ENCODE measurements around the gene DUSP22.

DUSP22 gene

GRCh38 chr6:369559-370431, 77.5 kb downstream of the DUSP22 start:
- TF ChIP-seq, protein P1, sequence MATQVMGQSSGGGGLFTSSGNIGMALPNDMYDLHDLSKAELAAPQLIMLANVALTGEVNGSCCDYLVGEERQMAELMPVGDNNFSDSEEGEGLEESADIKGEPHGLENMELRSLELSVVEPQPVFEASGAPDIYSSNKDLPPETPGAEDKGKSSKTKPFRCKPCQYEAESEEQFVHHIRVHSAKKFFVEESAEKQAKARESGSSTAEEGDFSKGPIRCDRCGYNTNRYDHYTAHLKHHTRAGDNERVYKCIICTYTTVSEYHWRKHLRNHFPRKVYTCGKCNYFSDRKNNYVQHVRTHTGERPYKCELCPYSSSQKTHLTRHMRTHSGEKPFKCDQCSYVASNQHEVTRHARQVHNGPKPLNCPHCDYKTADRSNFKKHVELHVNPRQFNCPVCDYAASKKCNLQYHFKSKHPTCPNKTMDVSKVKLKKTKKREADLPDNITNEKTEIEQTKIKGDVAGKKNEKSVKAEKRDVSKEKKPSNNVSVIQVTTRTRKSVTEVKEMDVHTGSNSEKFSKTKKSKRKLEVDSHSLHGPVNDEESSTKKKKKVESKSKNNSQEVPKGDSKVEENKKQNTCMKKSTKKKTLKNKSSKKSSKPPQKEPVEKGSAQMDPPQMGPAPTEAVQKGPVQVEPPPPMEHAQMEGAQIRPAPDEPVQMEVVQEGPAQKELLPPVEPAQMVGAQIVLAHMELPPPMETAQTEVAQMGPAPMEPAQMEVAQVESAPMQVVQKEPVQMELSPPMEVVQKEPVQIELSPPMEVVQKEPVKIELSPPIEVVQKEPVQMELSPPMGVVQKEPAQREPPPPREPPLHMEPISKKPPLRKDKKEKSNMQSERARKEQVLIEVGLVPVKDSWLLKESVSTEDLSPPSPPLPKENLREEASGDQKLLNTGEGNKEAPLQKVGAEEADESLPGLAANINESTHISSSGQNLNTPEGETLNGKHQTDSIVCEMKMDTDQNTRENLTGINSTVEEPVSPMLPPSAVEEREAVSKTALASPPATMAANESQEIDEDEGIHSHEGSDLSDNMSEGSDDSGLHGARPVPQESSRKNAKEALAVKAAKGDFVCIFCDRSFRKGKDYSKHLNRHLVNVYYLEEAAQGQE (IDR thresholded peaks at IDR 0.05; ENCODE audit: insufficient read depth in 1 of 2, low read depth in 2 of 2, low read length in 2 of 2) = no peak
- TF ChIP-seq POLR2AphosphoS5 (IDR thresholded peaks at IDR 0.05; ENCODE audit: low read depth, low read length) (no peak), TAF1 (IDR thresholded peaks at IDR 0.05; ENCODE audit: borderline replicate concordance, insufficient read depth, low read length) (no peak), SIN3A (IDR thresholded peaks at IDR 0.05; ENCODE audit: borderline replicate concordance, insufficient read depth, low read length) (no peak), FOXP2 (optimal IDR thresholded peaks at IDR 0.05; ENCODE audit: borderline replicate concordance, extremely low read depth, extremely low read length, insufficient read depth) (no peak)

GRCh38 chr6:370555-370954, 78.3 kb downstream of the DUSP22 start:
- TF ChIP-seq FOXP2 (optimal IDR thresholded peaks at IDR 0.05; ENCODE audit: borderline replicate concordance, extremely low read depth, extremely low read length, insufficient read depth) = no peak
- no peak for TF ChIP-seq TAF1 (IDR thresholded peaks at IDR 0.05; ENCODE audit: borderline replicate concordance, insufficient read depth, low read length)
- TF ChIP-seq, protein P1 (IDR thresholded peaks at IDR 0.05; ENCODE audit: insufficient read depth in 1 of 2, low read depth in 2 of 2, low read length in 2 of 2) = no peak
- TF ChIP-seq SIN3A (IDR thresholded peaks at IDR 0.05; ENCODE audit: borderline replicate concordance, insufficient read depth, low read length) = no peak
- TF ChIP-seq POLR2AphosphoS5 (IDR thresholded peaks at IDR 0.05; ENCODE audit: low read depth, low read length) = no peak

DNA sequence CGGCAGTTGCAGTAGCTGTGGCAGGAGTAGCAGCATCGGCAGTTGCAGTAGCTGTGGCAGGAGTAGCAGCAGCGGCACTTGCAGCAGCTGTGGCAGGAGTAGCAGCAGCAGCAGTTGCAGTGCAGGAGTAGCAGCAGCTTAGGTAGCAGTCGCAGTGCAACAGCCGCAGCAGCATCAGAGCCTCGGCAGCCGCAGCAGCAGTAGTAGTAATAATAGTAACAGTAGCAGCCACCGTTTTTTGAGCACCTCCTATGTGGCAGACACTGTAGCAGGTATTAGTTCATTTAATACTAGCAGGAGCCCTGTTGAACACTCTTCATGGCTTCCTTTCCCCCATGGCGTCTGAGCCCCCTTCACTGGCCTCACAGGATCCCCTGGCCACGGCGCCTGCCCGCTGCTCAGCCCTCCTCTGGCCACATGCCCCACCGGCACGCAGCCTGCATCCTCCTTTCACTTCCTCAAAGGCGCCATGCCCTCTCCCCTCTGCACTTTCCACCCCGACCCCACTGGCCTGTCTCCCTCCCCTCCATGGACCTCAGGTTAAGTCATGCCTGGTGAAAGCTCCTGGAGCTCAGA, 80.1 kb downstream of the DUSP22 start:
- TF ChIP-seq FOXP2 (optimal IDR thresholded peaks at IDR 0.05; ENCODE audit: borderline replicate concordance, extremely low read depth, extremely low read length, insufficient read depth) (no peak), SIN3A (IDR thresholded peaks at IDR 0.05; ENCODE audit: borderline replicate concordance, insufficient read depth, low read length) (no peak), TAF1 (IDR thresholded peaks at IDR 0.05; ENCODE audit: borderline replicate concordance, insufficient read depth, low read length) (no peak), POLR2AphosphoS5 (IDR thresholded peaks at IDR 0.05; ENCODE audit: low read depth, low read length) (no peak)
- TF ChIP-seq, protein P1 (IDR thresholded peaks at IDR 0.05; ENCODE audit: insufficient read depth in 1 of 2, low read depth in 2 of 2, low read length in 2 of 2) = no peak

- no peak for TF ChIP-seq POLR2AphosphoS5 (IDR thresholded peaks at IDR 0.05; ENCODE audit: low read depth, low read length)
- TF ChIP-seq TAF1 (IDR thresholded peaks at IDR 0.05; ENCODE audit: borderline replicate concordance, insufficient read depth, low read length) = no peak
- no peak for TF ChIP-seq SIN3A (IDR thresholded peaks at IDR 0.05; ENCODE audit: borderline replicate concordance, insufficient read depth, low read length)
- TF ChIP-seq, protein P1 (IDR thresholded peaks at IDR 0.05; ENCODE audit: insufficient read depth in 1 of 2, low read depth in 2 of 2, low read length in 2 of 2) = no peak
Measured at GRCh38 chr6:373031-373430, 80.7 kb downstream of the DUSP22 start.

All from PFSK-1 (cell line).